HFFc6 (cell line): Measurements from ENCODE around the gene UPP2. TPM values are rescaled to one million over a fixed set of nuclear protein-coding genes. Genes with fewer than 3 reads are reported as not detected.

Experiments used
- DNase-seq: peaks from one replicate; pipeline ENCODE4 v3.0.0-alpha.2; 2018
- H3K27ac Mint-ChIP-seq: 2 replicates; pipeline ENCODE4 v1.8.0; 2020; ENCODE audit warnings: mild to moderate bottlenecking, mixed read lengths
- H3K27me3 Mint-ChIP-seq: 2 replicates; pipeline ENCODE4 v1.8.0; 2021; ENCODE audit warnings: mild to moderate bottlenecking, moderate library complexity, mixed read lengths; ENCODE audit not compliant: insufficient read depth
- H3K36me3 Mint-ChIP-seq: 2 replicates; pipeline ENCODE4 v1.8.0; 2021; ENCODE audit warnings: low read depth, mixed read lengths
- H3K4me1 Mint-ChIP-seq: 2 replicates; pipeline ENCODE4 v1.8.0; 2020; ENCODE audit warnings: low read depth, mixed read lengths
- H3K4me3 Mint-ChIP-seq: 2 replicates; pipeline ENCODE4 v1.8.0; 2020; ENCODE audit warnings: mild to moderate bottlenecking, moderate library complexity, mixed read lengths
- H3K9me3 Mint-ChIP-seq: 2 replicates; pipeline ENCODE4 v1.8.0; 2020; ENCODE audit warnings: mild to moderate bottlenecking, mixed read lengths
- long read RNA-seq: library from polyadenylated mRNA; unstranded; transcript quantifications from one replicate; pipeline ENCODE4 v2.0.0, GENCODE V29; 2019
- total RNA-seq, 6 experiments: library from RNA; stranded (reverse); fragmentation: NEBNext Ultra II Directional; extraction: Animal tissue kit (Norgen Biotek cat#: 25700); gene quantifications; 2 replicates in 1 of 6; 3 replicates in 5 of 6; pipeline ENCODE4 v1.2.3, GENCODE V29; 2021
- TF ChIP-seq, protein P1 (sequence below): fragments of 200-600 bp; sonication (generic); IDR thresholded peaks from 2 replicates; pipeline ENCODE4 v1.5.0; 2021; ENCODE audit warnings: antibody characterized with exemption, mild to moderate bottlenecking

UPP2 gene
- total RNA-seq, result not detected
- long read RNA-seq, result 0 reads

DNA sequence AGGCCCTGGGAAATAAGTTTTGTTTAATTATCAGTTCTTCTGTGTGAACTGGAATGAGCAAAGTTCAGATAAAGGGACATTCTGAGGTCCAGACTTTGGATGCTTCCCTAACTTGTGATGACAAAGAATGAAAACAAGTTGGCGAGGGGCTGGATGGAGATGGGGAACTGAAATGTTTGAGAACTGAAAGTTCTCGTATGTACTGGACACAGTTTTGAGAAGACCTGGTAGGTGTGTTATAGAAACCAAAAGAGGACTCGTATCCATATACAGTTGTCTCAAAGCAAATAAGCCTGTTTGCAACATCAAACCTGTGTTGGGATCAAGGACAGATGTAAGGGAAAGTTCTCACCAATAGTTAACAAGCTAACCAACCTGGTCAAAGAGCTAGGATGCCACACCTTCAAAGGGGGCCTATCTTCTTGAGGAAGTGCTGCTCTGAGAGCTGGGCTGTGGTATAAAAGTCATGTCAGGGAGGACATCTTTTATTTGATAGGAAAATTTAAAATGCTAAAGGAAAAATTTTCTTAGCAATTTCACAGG lies at the start of gene UPP2:
Gene UPP2 (plus strand): TSS at position 493 of the 543 bp plus-strand sequence. CDS start 188 bp downstream, outside the sequence.
- H3K27me3 Mint-ChIP-seq, result peaks cover 2% of the 10 kb centered on the region
- no peak within 1 kb of the TSS for H3K27ac Mint-ChIP-seq
- TF ChIP-seq, protein P1, sequence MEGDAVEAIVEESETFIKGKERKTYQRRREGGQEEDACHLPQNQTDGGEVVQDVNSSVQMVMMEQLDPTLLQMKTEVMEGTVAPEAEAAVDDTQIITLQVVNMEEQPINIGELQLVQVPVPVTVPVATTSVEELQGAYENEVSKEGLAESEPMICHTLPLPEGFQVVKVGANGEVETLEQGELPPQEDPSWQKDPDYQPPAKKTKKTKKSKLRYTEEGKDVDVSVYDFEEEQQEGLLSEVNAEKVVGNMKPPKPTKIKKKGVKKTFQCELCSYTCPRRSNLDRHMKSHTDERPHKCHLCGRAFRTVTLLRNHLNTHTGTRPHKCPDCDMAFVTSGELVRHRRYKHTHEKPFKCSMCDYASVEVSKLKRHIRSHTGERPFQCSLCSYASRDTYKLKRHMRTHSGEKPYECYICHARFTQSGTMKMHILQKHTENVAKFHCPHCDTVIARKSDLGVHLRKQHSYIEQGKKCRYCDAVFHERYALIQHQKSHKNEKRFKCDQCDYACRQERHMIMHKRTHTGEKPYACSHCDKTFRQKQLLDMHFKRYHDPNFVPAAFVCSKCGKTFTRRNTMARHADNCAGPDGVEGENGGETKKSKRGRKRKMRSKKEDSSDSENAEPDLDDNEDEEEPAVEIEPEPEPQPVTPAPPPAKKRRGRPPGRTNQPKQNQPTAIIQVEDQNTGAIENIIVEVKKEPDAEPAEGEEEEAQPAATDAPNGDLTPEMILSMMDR, result no peak
- H3K4me1 Mint-ChIP-seq, result no peaks in the 10 kb centered on the region
- H3K36me3 Mint-ChIP-seq, result no peaks in the 10 kb centered on the region
- no peak for DNase-seq
- no peaks in the 10 kb centered on the region for H3K9me3 Mint-ChIP-seq
- no peak within 1 kb of the TSS for H3K4me3 Mint-ChIP-seq

DNA sequence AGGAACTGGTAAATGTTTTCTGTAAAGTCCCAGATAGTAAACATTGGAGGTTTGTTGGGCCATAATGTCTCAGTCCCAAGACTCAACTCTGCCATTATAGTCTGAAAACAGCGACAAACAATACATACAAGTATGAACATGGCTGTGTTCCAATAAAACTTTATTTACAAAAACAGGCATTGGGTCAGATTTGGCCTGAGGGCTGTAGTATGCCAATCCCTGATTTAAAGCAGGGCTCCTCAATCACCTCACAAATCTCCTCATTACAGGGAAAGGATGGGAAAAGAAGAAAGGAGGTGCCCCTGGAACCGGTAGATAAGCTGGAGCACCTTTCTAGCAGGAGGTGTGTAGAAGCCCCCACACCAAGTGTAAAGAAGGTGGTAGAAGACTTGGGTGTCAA lies 48.9 kb upstream of the UPP2 start:
- TF ChIP-seq, protein P1, result no peak
- peaks cover 3% of the 10 kb centered on the region for H3K27me3 Mint-ChIP-seq

GRCh38 chr2:158056875-158057274 lies 44.8 kb upstream of the UPP2 start:
- Mint-ChIP-seq H3K36me3 (no peaks in the 10 kb centered on the region), H3K9me3 (no peaks in the 10 kb centered on the region), H3K4me3 (no peak overlapping the region), H3K27ac (no peak overlapping the region), H3K27me3 (no peaks in the 10 kb centered on the region; the same call in none of the 2 replicates), H3K4me1 (peaks cover 15% of the 10 kb centered on the region)
- TF ChIP-seq, protein P1, result no peak
- DNase-seq, result no peak

More for the DNA sequence above, 48.9 kb upstream of the UPP2 start:
- no peak overlapping the region for H3K27ac Mint-ChIP-seq
- DNase-seq, result no peak
- H3K4me3 Mint-ChIP-seq, result no peak overlapping the region
- no peaks in the 10 kb centered on the region for H3K36me3 Mint-ChIP-seq
- H3K9me3 Mint-ChIP-seq, result no peaks in the 10 kb centered on the region
- H3K4me1 Mint-ChIP-seq, result no peaks in the 10 kb centered on the region

DNA sequence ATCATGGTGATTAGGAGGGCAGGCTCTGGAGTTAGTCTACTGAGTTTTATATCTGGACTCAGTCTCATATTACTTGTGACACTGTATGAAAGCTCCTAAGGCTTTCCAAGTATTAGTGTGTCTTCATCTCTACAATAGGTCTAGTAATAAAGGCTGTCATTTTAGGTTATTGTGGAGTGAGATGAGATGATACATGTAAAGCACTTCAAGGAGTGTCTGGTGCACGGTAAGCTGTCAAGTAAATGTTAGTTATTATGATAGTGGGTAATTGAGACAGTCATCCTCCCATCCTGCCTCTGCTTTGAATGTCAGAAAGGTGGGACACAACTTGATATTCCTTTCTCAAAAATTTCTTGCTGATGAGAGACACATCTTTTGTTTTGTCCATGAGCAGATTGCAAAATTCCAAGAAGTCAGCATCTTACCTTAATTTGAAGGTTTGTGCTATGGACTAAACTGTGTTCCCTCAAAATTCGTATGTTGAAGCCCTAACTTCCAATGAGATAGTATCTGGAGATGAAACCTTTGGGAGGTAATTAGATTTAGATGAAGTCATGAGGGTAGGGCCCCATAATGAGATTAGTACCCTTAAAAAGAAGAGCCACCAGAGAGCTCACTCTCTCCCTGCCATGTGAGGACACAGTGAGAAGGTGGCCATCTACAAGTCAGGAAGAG lies 41.4 kb upstream of the UPP2 start:
- Mint-ChIP-seq H3K36me3 (no peaks in the 10 kb centered on the region), H3K4me3 (no peak overlapping the region), H3K4me1 (peaks cover 16% of the 10 kb centered on the region), H3K27me3 (no peaks in the 10 kb centered on the region; the same call in none of the 2 replicates), H3K9me3 (no peaks in the 10 kb centered on the region), H3K27ac (no peak overlapping the region; the same call in 1 of the 2 replicates)
- DNase-seq, result no peak
- TF ChIP-seq, protein P1, result no peak

DNA sequence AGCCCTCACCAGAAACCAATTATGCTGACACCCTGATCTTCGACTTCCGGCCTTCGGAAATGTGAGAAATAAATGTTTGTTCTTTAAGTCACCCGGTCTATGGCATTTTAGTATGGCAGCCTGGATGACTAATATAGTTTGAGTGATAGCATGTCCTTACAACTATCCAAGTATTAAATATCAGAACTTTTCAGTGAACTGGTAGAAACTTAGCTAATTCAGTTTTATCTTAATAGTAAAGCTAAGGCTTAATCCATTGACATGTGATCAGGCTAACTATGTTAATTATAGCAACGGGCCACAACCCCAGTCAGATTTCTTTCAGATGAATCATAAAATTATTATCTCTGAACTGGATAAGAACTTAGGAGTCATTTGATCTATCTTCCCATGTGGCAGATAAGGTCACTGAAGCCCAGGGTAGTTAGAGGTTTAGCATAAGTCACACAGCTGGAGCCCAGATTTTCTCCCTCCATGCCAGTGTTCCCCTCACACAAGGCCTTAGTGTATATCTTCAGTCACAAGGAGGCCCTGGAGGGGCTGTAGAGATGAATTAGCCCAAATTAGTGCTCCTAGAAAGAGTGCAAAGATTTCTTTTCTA lies 40.7 kb upstream of the UPP2 start:
- Mint-ChIP-seq H3K36me3 (no peaks in the 10 kb centered on the region), H3K9me3 (no peaks in the 10 kb centered on the region), H3K27ac (no peak overlapping the region; the same call in 1 of the 2 replicates), H3K27me3 (no peaks in the 10 kb centered on the region; the same call in none of the 2 replicates), H3K4me1 (peaks cover 16% of the 10 kb centered on the region), H3K4me3 (no peak overlapping the region)
- peak; percentile 22 for DNase-seq
- TF ChIP-seq, protein P1, result no peak
